ENCODE data around the gene MRPS11.
"Not testable (repeated sequence)": the region's sequence is repeated elsewhere in the genome, so short reads cannot be mapped to it uniquely, and the experiment has no call there.

The MRPS11 gene

DNA sequence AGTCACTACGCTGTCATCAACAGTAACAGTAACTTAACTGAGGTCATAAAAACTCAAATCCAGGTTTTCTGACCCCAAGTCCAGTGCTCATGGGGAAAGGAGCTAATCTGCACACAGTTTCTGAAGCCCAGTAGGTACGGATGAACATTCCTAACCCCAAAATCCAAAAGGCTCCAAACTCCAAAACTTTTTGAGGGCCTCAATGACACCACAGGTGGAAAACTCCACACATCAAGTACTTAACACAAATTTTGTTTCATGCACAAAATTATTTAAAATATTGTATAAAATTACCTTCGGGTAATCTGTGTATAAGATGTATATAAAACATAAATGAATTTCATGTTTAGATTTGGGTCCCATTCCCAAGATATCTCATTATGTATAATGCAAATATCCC is 10.8 kb upstream of the MRPS11 start:
- DNase-seq = no peak

DNA sequence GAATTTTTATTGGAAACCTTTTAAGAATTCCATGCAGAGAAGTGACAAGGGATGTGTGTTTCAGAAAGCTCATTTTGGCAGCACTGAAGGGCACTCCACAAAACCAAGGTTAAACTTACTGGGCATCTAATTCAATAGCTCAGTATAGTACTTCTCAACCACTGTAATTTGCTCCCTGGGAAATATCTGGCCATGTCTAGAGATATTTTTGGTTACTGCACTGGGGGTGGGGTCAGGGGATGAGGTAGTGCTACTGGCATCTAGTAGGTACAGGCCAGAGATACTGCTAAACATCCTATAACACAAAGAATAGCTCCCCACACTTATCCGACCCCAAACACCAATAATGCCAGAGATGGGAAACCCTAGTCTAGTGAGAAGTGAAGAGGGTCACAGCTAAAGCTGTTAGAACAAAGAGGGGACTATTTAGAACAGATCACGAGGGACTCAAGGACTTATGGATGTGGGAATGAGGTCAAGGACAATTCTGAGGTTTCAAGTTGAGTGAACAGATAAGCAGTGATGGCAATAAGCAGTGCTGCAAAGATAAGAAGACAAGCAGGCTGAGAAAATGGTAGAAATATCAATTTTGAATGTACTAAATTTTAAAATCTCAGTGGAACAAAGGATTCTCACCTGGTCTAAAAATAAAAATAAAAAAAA is 3.5 kb upstream of the MRPS11 start:
- no peak for DNase-seq

DNA sequence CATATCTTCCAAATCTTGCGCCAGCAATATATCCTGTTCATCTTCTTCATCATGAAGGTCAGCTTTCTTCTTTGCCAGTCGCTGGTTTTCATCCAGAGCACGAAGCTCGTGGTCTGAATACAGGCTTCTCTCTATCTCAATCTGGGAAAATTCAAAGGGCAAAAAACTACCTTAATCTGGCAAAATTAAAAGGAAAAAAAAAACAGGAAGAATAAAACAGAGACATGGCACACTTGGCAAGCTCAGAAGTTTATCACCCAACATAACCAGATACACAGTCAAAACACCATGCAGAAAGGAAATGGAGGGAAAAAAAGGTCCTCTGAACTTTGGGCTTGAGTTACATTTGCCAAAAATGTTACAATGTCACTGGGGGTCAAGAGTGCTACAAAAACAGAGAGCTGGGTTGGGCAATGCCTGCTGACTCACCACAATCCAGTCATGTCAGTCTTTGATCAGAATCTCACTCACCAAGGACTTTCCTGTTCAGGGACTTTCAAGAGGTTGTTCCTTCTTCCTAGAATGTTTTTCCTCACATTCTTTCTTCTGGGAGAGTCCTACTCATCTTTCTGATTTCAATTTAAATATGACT is 1.8 kb upstream of the MRPS11 start:
- DNase-seq = no peak

GRCh38 chr15:88467935-88468528 is 524 bp downstream of the MRPS11 start:
- DNase-seq = no peak

- not testable (repeated sequence) for DNase-seq
Observed at GRCh38 chr15:88468721-88469120, 1.2 kb downstream of the MRPS11 start.

- DNase-seq = no peak
Observed at GRCh38 chr15:88469321-88469720, 1.8 kb downstream of the MRPS11 start.

GRCh38 chr15:88470625-88471372 is 3.3 kb downstream of the MRPS11 start:
- no peak for DNase-seq

DNA sequence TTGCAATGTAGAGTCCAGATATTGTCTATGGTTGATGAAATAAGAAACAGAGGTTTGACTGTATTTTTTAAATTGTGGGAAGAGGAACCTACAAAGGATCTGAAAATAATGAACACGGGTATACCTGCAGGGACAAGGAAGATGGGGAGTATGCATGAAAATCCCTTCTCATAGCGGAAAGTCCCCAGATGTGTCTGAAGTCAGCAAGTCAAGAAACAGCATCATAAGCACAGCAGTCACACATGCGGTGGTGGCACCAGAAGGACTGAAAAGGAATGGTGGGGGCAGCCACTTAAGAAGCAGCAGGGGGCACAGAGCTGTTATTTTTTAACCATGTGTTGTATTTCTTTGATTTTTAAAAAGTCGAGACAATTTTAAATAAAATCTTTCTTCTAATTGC is 4.7 kb downstream of the MRPS11 start:
- DNase-seq = no peak

DNA sequence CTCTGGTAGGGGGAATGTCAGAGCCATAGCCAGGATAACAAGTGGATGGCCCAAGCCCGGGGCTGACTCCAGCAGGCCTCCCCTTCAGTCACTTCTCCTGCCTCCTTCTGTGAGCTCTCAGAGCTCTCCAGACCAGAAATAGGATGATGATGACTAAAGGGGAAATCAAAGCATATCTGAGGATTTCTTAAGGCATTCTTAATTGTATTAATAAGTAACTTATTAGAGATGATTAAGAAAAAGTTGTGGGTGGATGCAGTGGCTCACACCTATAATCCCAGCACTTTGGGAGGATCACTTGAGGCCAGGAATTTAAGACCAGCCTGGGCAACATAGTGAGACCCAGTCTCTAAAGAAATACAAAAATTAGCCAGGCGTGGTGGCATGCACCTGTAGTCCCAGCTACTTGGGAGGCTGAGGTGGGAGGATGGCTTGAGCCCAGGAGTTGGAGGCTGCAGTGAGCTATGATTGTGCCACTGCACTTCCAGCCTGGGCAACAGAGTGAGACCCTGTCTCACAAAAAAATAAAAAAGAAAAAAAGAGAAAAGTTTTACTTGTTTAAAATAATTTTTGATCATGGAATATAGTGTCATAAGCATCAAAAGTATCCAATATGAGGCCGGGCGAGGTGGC is 6.3 kb downstream of the MRPS11 start:
- DNase-seq = not testable (repeated sequence)

DNA sequence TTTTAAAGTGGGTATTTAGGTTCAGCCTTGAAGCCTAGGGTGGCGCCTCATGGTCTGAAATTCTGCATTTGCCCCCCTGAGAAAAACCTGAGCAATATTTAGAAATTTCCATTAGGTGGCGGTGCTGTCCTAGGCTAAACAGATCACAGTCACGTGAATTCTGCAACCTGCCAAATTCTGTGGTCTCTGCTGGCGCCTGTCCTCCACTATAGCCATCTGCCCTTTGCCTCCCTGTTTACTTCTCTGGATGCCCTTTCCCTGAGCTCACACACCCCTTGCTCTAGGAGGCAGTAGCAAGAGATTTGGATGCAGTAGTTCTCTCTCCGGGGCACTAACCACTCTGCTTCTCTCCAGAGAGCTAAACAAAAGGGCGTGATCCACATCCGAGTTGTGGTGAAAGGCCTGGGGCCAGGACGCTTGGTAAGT is 9.1 kb downstream of the MRPS11 start:
- peak; percentile 29 for DNase-seq

DNA sequence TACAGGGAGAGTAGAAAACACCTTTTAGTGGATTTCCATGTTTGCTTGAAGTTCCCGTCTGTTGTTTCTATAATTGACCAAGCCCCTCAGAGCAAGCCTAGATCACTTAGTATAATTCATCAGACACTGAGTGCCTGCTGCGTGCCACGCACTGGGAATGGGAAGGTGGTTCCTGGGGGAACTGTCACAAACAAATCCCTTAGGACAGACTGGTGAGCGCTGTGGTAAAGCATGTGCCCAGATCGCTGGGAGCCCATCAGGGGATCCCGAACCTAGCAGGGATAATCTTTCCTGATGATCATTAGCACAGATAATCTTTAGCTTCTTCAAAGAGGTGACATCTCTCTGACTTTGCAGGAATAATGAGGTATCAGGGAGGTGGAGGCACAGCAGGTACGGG is 9.6 kb downstream of the MRPS11 start:
- no peak for DNase-seq

DNA sequence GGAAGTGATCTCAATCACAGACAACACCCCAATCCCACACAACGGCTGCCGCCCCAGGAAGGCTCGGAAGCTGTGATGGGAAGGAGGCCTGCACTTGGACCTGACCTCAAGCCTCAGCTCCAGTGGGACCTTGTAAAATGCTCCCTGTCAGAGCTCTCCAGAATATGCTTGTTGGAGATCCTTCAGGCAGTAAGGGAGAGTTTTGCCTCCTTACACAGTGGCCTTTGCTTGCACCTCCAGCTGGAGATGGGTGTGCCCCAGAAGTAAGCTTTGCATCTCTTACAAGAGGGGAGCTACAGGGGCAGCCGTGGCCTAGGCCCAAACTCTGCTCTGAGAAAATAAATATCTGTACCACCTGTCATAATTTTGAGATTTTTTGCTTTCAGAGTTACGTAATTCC is 10.4 kb downstream of the MRPS11 start:
- DNase-seq = no peak

GRCh38 chr15:88479169-88479568 is 11.7 kb downstream of the MRPS11 start:
- no peak for DNase-seq

DNA sequence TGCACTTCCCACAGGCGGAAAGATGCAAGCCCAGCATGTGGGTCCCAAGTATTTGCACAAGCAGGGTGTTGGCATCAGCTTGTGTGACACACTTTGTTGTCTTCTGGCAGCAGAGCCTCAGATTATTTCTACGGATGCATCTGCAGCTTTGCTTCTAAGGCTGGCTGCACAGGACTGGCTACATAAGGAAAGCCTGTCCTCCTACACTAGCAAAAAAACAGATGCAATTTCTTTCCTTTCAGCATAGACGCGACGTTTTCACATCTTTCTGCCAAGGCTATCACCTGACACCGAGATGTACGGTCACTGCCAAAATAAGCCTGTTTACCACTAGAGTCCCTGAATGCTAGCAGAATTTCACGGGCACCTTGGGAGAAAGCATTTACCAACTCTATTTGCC is 13.5 kb downstream of the MRPS11 start:
- no peak for DNase-seq

DNA sequence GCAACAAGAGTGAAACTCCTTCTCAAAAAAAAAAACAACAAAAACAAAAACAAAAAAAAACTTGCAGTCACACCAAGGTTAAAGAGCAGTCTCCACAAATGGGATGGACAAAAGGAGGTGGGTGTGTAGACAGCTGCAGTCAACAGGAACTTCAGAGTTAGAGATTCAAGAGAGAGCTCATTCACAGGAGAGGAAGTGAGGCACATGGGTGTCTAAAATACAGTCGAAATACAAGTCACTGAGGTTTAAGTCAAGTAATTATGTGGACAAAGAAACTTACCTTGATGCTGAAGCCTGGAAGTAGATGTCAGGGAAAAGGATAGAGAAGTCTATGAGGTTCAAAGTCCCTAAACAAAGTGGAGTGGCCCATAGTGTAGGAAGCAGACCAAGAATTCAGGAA is 14.8 kb downstream of the MRPS11 start:
- DNase-seq = no peak

DNA sequence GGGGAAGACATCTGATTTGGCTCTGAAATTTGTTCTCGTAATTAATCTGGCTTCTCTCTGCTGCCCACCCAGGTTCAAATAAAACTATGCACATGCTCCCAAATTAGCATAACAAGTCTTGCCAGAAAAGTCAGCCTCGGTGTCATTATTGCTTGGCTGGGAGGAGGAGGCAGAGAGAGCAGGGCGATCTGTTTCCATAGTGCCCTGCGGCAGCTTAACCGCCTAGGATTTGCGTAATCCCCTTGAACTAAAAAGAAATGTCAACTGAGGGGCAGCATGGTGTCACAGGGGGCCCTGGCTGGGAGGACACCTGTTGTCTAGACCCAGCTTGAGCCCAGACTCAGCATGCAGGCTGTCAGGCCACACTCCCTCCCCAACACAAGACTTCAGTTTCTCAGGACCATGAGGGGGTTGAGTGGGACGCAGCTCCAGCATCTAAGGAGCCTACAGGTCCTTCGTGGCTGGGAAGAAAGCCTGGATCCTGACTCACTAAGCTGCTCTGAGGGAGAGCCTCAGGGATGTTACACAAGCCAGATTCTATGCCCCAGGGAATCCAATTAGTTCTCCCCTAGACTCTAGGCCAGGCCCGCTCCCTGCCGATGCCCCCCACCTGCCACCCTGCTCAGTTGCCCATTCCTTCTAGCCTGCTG is 17.3 kb downstream of the MRPS11 start:
- DNase-seq = no peak

GRCh38 chr15:88487178-88487795 is 19.8 kb downstream of the MRPS11 start:
- no peak for DNase-seq

GRCh38 chr15:88487796-88488523 is 20.5 kb downstream of the MRPS11 start:
- no peak for DNase-seq

GRCh38 chr15:88489321-88489720 is 21.8 kb downstream of the MRPS11 start:
- DNase-seq = no peak

- DNase-seq = no peak
Observed at GRCh38 chr15:88490036-88490435, 22.5 kb downstream of the MRPS11 start.

GRCh38 chr15:88491158-88491557 is 23.6 kb downstream of the MRPS11 start:
- DNase-seq = no peak

DNA sequence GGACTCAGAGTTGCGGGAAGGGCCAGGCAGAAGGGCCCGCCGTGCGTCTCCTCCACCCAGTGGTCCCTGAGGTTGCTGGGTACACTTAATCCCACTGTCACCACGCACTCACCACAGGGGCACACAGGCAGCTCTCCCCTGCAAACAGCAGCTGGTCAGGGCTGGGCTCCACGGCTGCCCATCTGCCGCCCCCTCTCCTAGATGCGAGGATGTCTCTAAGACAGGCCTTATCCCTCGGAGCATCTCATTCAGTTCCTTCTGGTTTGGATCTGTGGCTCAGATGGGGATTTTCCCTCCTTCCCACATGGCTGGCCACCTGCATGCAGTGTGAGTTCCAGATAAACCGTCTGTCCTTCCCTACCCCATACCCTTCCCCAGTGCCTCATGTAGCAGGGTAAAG is 26.3 kb downstream of the MRPS11 start:
- no peak for DNase-seq

Data from NCI-H446 treated with DMSO at 0.1 percent for 48 hours (cell line).